AG04450 (cell line): ENCODE measurements around the gene MACROH2A2. TPM values are rescaled to one million over a fixed set of nuclear protein-coding genes. Genes with fewer than 3 reads are reported as not detected.

Experiments used
- CTCF ChIA-PET: fragments of 300-600, 350-600 bp; formaldehyde crosslinking; extraction: SDS; loops from one replicate; lab custom pipeline; 2022; ENCODE audit warnings: antibody characterized with exemption, inconsistent platforms; lab: Charles Lee
- POLR2A ChIA-PET: fragments of 350-600 bp; formaldehyde crosslinking; extraction: SDS; loops from one replicate; lab custom pipeline; 2021; ENCODE audit warnings: antibody characterized with exemption, inconsistent platforms; lab: Yijun Ruan, JAX
- DNase-seq: peaks from one replicate; pipeline ENCODE4 v3.0.0-alpha.2; 2011; ENCODE audit warnings: low read depth, low spot score
- H3K27ac ChIP-seq: one replicate; pipeline ENCODE4 v1.5.1; 2012; ENCODE audit warnings: low read depth, low read length, control low read depth
- H3K27me3 ChIP-seq: one replicate; pipeline ENCODE4 v1.6.0; 2012; ENCODE audit warnings: low read length; ENCODE audit not compliant: control insufficient read depth, insufficient read depth
- H3K4me3 ChIP-seq: 2 replicates; pipeline ENCODE4 v1.5.1; 2011; ENCODE audit warnings: mild to moderate bottlenecking, low read depth, low read length, control low read depth
- H3K9me3 ChIP-seq: 2 replicates; pipeline ENCODE4 v1.5.1; 2012; ENCODE audit warnings: low read length; ENCODE audit not compliant: control insufficient read depth, insufficient read depth
- CTCF ChIP-seq: IDR thresholded peaks from 2 replicates; pipeline ENCODE4 v1.5.1; 2011; ENCODE audit warnings: low read depth, low read length, control low read depth, inconsistent platforms
- polyA plus RNA-seq: library from polyadenylated mRNA; depleted of rRNA; stranded (reverse); fragments of >200 nt; gene quantifications from 2 replicates; pipeline ENCODE4 v1.2.3, GENCODE V29; 2011

Gene MACROH2A2
- polyA plus RNA-seq, 1 experiment = 21.8 TPM

DNA sequence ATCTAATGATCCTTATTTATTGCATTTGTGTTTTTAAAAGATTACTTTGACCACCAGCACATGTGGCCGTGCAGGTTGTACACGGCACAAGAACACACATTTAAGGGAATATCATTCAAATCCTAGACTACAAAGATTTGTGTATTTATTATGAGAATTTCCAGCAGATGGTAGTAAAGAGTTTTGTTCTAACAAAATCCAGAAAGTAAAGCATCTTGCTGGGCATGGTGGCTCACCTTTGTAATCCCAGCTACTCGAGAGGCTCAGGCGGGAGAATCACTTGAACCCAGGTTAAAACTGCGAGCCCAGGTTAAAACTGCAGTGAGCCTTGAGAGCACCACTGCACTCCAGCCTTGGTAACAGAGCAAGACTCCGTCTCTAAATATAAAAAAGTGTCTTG lies 31.5 kb downstream of the MACROH2A2 start:
- CTCF ChIA-PET = interaction anchor here (2.8 kb wide), 1 partner anchor 32 kb away, joined by 11 read pairs; no protein-coding TSS in a partner anchor

GRCh38 chr10:70085975-70086613 lies 33.4 kb downstream of the MACROH2A2 start:
- ChIA-PET POLR2A (no interaction called here), CTCF (interaction anchor here (2.8 kb wide), 1 partner anchor 30 kb away, joined by 11 read pairs; no protein-coding TSS in a partner anchor)
- Histone ChIP-seq H3K9me3 (no peaks in the 10 kb centered on the region), H3K27me3 (no peaks in the 10 kb centered on the region), H3K4me3 (no peak overlapping the region), H3K27ac (no peak overlapping the region)
- no peak for TF ChIP-seq CTCF
- no peak for DNase-seq

More for the DNA sequence above, 31.5 kb downstream of the MACROH2A2 start:
- no peak for TF ChIP-seq CTCF
- H3K27ac ChIP-seq = no peak overlapping the region
- DNase-seq = no peak
- H3K27me3 ChIP-seq = no peaks in the 10 kb centered on the region
- no peaks in the 10 kb centered on the region for H3K9me3 ChIP-seq
- no peak overlapping the region for H3K4me3 ChIP-seq
- POLR2A ChIA-PET = no interaction called here

GRCh38 chr10:70087616-70088307 lies 35.1 kb downstream of the MACROH2A2 start:
- no peak overlapping the region for H3K27ac ChIP-seq
- H3K4me3 ChIP-seq = no peak overlapping the region
- no peaks in the 10 kb centered on the region for H3K9me3 ChIP-seq
- no peak for TF ChIP-seq CTCF
- POLR2A ChIA-PET = no interaction called here
- no peak for DNase-seq
- no peaks in the 10 kb centered on the region for H3K27me3 ChIP-seq
- CTCF ChIA-PET = interaction anchor here (1.2 kb wide), 1 partner anchor 28 kb away, joined by 3 read pairs; no protein-coding TSS in a partner anchor

DNA sequence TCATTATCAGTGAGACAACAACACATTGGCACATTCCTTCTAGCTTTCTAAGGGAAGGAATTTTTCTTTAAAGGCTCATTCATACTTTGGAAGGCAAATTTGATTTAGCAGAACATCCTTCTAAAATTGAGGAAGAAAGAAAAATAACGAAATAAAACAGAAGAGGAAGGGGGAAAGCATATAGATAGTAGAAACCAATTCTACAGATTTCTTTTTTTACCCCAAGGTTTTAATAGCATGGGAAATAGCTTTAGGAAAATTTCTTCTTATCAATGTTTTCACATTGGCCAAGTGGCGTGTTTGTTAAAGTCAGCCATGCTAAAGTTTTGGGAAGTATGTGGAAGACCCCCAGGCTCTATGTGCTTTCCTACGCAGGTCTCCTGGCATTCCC lies 35.7 kb downstream of the MACROH2A2 start:
- Histone ChIP-seq H3K4me3 (no peak overlapping the region), H3K27ac (no peak overlapping the region), H3K9me3 (no peaks in the 10 kb centered on the region), H3K27me3 (no peaks in the 10 kb centered on the region)
- no peak for DNase-seq
- CTCF ChIA-PET = interaction anchor here (1.2 kb wide), 1 partner anchor 28 kb away, joined by 3 read pairs; no protein-coding TSS in a partner anchor
- POLR2A ChIA-PET = no interaction called here
- no peak for TF ChIP-seq CTCF

DNA sequence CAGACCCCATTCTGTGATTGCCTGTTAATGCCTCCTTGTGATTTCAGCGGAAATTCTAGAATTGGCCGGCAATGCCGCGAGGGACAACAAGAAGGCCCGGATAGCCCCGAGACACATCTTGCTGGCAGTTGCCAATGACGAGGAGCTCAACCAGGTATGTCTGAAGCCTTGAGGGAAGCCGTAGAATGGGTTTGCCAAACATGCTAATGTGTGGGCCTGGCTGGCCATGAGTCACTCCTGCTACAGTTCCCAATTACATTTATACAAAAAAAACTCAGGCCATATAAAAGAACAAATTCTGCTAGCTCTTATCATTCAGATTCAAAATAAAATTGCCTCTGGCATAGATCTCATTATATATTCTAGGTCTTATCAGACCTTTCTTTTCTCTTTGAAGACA lies 37.4 kb downstream of the MACROH2A2 start:
- CTCF ChIA-PET = interaction anchor here (1.7 to 1.9 kb wide), 2 partner anchors 26 to 27 kb away, joined by 5 to 8 read pairs; no protein-coding TSS in a partner anchor
- no peaks in the 10 kb centered on the region for H3K9me3 ChIP-seq
- no peaks in the 10 kb centered on the region for H3K27me3 ChIP-seq
- no peak overlapping the region for H3K4me3 ChIP-seq
- no peak for TF ChIP-seq CTCF
- POLR2A ChIA-PET = no interaction called here
- no peak for DNase-seq
- H3K27ac ChIP-seq = no peak overlapping the region
